IMR-90 (cell line): Measurements from ENCODE around the gene TASP1. TPM values are rescaled to one million over a fixed set of nuclear protein-coding genes. Genes with fewer than 3 reads are reported as not detected.

ENCODE experiments used
- ATAC-seq: fragments of 200-7000 bp; cut with Tn5 transposase; 2 replicates; pipeline ENCODE4 v1.9.1; 2020; ENCODE audit warnings: low read depth, mild to moderate bottlenecking, moderate library complexity
- BruUV-seq: library from RNA; stranded (reverse); fragments of 400-500 nt; replicated peaks from 2 replicates; lab custom pipeline; 2021; lab: Mats Ljungman, UMichigan
- CTCF ChIA-PET: fragments of 300-600 bp; formaldehyde crosslinking; extraction: SDS; loops from one replicate; lab custom pipeline; 2021; ENCODE audit warnings: antibody characterized with exemption; lab: Yijun Ruan, JAX
- POLR2A ChIA-PET: fragments of 300-600 bp; sonication (Branson Sonifier 250); formaldehyde crosslinking; loops from one replicate; lab custom pipeline; 2022; ENCODE audit warnings: antibody characterized with exemption; ENCODE audit not compliant: unreplicated experiment; lab: Charles Lee
- DNase-seq: peaks from one replicate; pipeline ENCODE4 v3.0.0; 2013
- H2AFZ ChIP-seq: replicated peaks from 2 replicates; pipeline ENCODE3; 2013; ENCODE audit warnings: low read length, mild to moderate bottlenecking; ENCODE audit not compliant: poor library complexity
- H2AK5ac ChIP-seq: 2 replicates; pipeline ENCODE4 v1.6.1; 2013; ENCODE audit warnings: low read depth, low read length, inconsistent platforms
- H2AK9ac ChIP-seq: replicated peaks from 2 replicates; pipeline ENCODE3; 2013; ENCODE audit warnings: mild to moderate bottlenecking, low read depth, low read length, moderate library complexity; ENCODE audit not compliant: poor library complexity
- H2BK120ac ChIP-seq: 2 replicates; pipeline ENCODE4 v1.6.1; 2013; ENCODE audit warnings: low read depth, low read length, inconsistent platforms
- H2BK15ac ChIP-seq: 3 replicates; pipeline ENCODE4 v1.6.1; 2013; ENCODE audit warnings: low read depth, low read length, inconsistent platforms
- H2BK20ac ChIP-seq: 2 replicates; pipeline ENCODE4 v1.6.1; 2013; ENCODE audit warnings: low read depth, mild to moderate bottlenecking, inconsistent platforms, low read length, moderate library complexity
- H2BK5ac ChIP-seq: 2 replicates; pipeline ENCODE4 v1.6.1; 2013; ENCODE audit warnings: mild to moderate bottlenecking, low read depth, low read length, inconsistent platforms; ENCODE audit not compliant: poor library complexity, severe bottlenecking
- H3K14ac ChIP-seq: replicated peaks from 2 replicates; pipeline ENCODE4 v1.6.1; 2013; ENCODE audit warnings: low read depth, low read length, inconsistent platforms
- H3K18ac ChIP-seq: 2 replicates; pipeline ENCODE4 v1.6.1; 2013; ENCODE audit warnings: low read depth, low read length, control low read depth
- H3K23ac ChIP-seq: 2 replicates; pipeline ENCODE4 v1.6.1; 2013; ENCODE audit warnings: low read depth, low read length, inconsistent platforms
- H3K27ac ChIP-seq: 2 replicates; pipeline ENCODE4 v1.5.1; 2013; ENCODE audit warnings: mild to moderate bottlenecking, control low read depth, low read length; ENCODE audit not compliant: insufficient read depth
- H3K27me3 ChIP-seq: 2 replicates; pipeline ENCODE4 v1.6.1; 2013; ENCODE audit warnings: low read length; ENCODE audit not compliant: control insufficient read depth, insufficient read depth
- H3K36me3 ChIP-seq: 2 replicates; pipeline ENCODE4 v1.6.1; 2013; ENCODE audit warnings: low read length, mixed read lengths; ENCODE audit not compliant: control insufficient read depth, insufficient read depth
- H3K4ac ChIP-seq: 2 replicates; pipeline ENCODE4 v1.6.1; 2013; ENCODE audit warnings: low read depth, low read length, inconsistent platforms
- H3K4me1 ChIP-seq: 2 replicates; pipeline ENCODE4 v1.6.1; 2013; ENCODE audit warnings: low read length, mixed read lengths; ENCODE audit not compliant: control insufficient read depth, insufficient read depth
- H3K4me2 ChIP-seq: 2 replicates; pipeline ENCODE4 v1.6.1; 2013; ENCODE audit warnings: low read depth, mild to moderate bottlenecking, control low read depth, low read length, moderate library complexity
- H3K4me3 ChIP-seq: 2 replicates; pipeline ENCODE4 v1.5.1; 2013; ENCODE audit warnings: low read depth, mild to moderate bottlenecking, control low read depth, low read length, moderate library complexity; ENCODE audit not compliant: insufficient read depth
- H3K56ac ChIP-seq: 2 replicates; pipeline ENCODE4 v1.6.1; 2013; ENCODE audit warnings: low read length, inconsistent platforms; ENCODE audit not compliant: insufficient read depth; ENCODE audit errors: extremely low read depth
- H3K79me1 ChIP-seq, 2 experiments: 2 replicates each; pipeline ENCODE4 v1.6.1; 2013; ENCODE audit warnings: low read length in 2 of 2, inconsistent platforms in 1 of 2, low read depth in 1 of 2
- H3K9ac ChIP-seq: 2 replicates; pipeline ENCODE4 v1.6.1; 2013; ENCODE audit warnings: low read depth, low read length, control low read depth
- H3K9me1 ChIP-seq: 2 replicates; pipeline ENCODE4 v1.6.1; 2013; ENCODE audit warnings: low read length, inconsistent platforms; ENCODE audit not compliant: insufficient read depth
- H3K9me3 ChIP-seq: 2 replicates; pipeline ENCODE4 v1.6.1; 2013; ENCODE audit warnings: low read length; ENCODE audit not compliant: control insufficient read depth, insufficient read depth
- H4K20me1 ChIP-seq: 2 replicates; pipeline ENCODE4 v1.6.1; 2013; ENCODE audit warnings: low read length, inconsistent platforms; ENCODE audit not compliant: insufficient read depth
- H4K5ac ChIP-seq: 2 replicates; pipeline ENCODE4 v1.6.1; 2013; ENCODE audit warnings: mild to moderate bottlenecking, low read depth, low read length, control low read depth
- H4K8ac ChIP-seq, 2 experiments: 2 replicates each; pipeline ENCODE4 v1.6.1; 2013; ENCODE audit warnings: low read depth in 2 of 2, low read length in 2 of 2, control low read depth in 1 of 2, inconsistent platforms in 1 of 2
- H4K91ac ChIP-seq: 2 replicates; pipeline ENCODE4 v1.6.1; 2013; ENCODE audit warnings: low read depth, low read length, inconsistent platforms; ENCODE audit not compliant: insufficient read depth
- CEBPB ChIP-seq: IDR thresholded peaks from 2 replicates; pipeline ENCODE4 v1.6.1; 2012; ENCODE audit warnings: low read depth, low read length, improper control_type of control experiment
- CTCF ChIP-seq: conservative IDR thresholded peaks from 2 replicates; pipeline ENCODE4 v1.5.1; 2012; ENCODE audit warnings: mild to moderate bottlenecking, low read depth, low read length, improper control_type of control experiment
- RFX5 ChIP-seq: IDR thresholded peaks from 2 replicates; pipeline ENCODE4 v1.8.0; 2012; ENCODE audit warnings: low read depth, mild to moderate bottlenecking, low read length, moderate library complexity
- USF2 ChIP-seq: fragments of 150-350 bp; IDR thresholded peaks from 2 replicates; pipeline ENCODE4 v1.6.1; 2017; ENCODE audit warnings: mild to moderate bottlenecking, antibody characterized with exemption, low read length, low read depth
- WGBS, 2 experiments: methylation state at CpG; one replicate each; pipeline versions ENCODE4 v1.1.5 to v1.1.7; 2013; ENCODE audit warnings: missing lambda C conversion rate in 2 of 2; ENCODE audit not compliant: insufficient read length in 1 of 2; ENCODE audit errors: extremely low coverage in 2 of 2; 5-methylcytosine and 5-hydroxymethylcytosine counted together
- dilution Hi-C: fragments of 300-500 bp; cut with HindIII; formaldehyde crosslinking; loops from one replicate; pipeline ENCODE4 v1.14.3; 2018; ENCODE audit warnings: low sequenced_read_pairs; ENCODE audit not compliant: unreplicated experiment
- in situ Hi-C: fragments of 300-500 bp; cut with MboI; formaldehyde crosslinking; loops from 3 replicates; pipeline ENCODE4 v1.14.3; 2019; ENCODE audit warnings: low sequenced_read_pairs, inconsistent platforms, mixed read lengths
- intact Hi-C: fragments of 100-400 bp; cut with micrococcal nuclease; formaldehyde crosslinking; loops from 2 replicates; pipeline ENCODE4 v1.10.0; 2022
- polyA plus RNA-seq, 3 experiments: library from polyadenylated mRNA; depleted of rRNA; stranded (reverse); fragments of >200 nt; gene quantifications; 2 replicates each; pipeline ENCODE4 v1.2.3, GENCODE V29; 2012; ENCODE audit warnings: low replicate concordance in 1 of 3
- total RNA-seq: library from RNA; depleted of rRNA; stranded (reverse); fragments of >200 nt; gene quantifications from 2 replicates; pipeline ENCODE4 v1.2.3, GENCODE V29; 2012

TASP1 gene
- total and polyA plus RNA-seq, 2 of the 4 experiments (the other 2 are of a cell fraction) = 3.9 to 7.9 TPM

GRCh38 chr20:13425381-13426135, 213.2 kb downstream of the TASP1 start:
- Histone ChIP-seq H2BK120ac (no peak overlapping the region), H2AK9ac (no peak overlapping the region), H2BK5ac (no peak overlapping the region), H3K27ac (no peak overlapping the region), H4K20me1 (no peaks in the 10 kb centered on the region), H3K9ac (no peak overlapping the region), H2AFZ (no peak overlapping the region), H4K8ac (no peak overlapping the region), H3K4me3 (no peak overlapping the region), H3K56ac (no peak overlapping the region), H3K4ac (no peak overlapping the region), H2AK5ac (no peak overlapping the region), H2BK20ac (no peak overlapping the region), H3K9me3 (no peaks in the 10 kb centered on the region), H3K27me3 (no peaks in the 10 kb centered on the region), H3K79me1 (no peaks in the 10 kb centered on the region), H3K18ac (no peak overlapping the region; the same call in 1 of the 2 replicates), H3K9me1 (no peaks in the 10 kb centered on the region), H4K91ac (no peak overlapping the region), H3K4me2 (no peak overlapping the region), H4K5ac (no peak overlapping the region), H3K4me1 (peaks cover 2% of the 10 kb centered on the region; the same call in 1 of the 2 replicates), H3K14ac (no peak overlapping the region), H3K23ac (no peak overlapping the region), H2BK15ac (no peak overlapping the region), H3K36me3 (no peaks in the 10 kb centered on the region)
- no CpG with 5 or more reads among the region's 4 CpGs for WGBS, 2 experiments
- in situ Hi-C loops = no loop called here
- intact Hi-C loops = no loop called here
- CTCF ChIA-PET = no interaction called here
- ATAC-seq = no peak; the same call in 1 of the 2 replicates
- no peak for TF ChIP-seq CTCF
- TF ChIP-seq USF2 = no peak
- TF ChIP-seq RFX5 = no peak
- no peak for TF ChIP-seq CEBPB
- dilution Hi-C loops = no loop called here
- no peak for DNase-seq
- BruUV-seq = no TSS peak
- POLR2A ChIA-PET = no interaction called here
